ENCODE data around the gene ABCC4.

Gene ABCC4

GRCh38 chr13:95030821-95031343 lies 270.4 kb downstream of the ABCC4 start:
- DNase-seq = no peak

- DNase-seq = no peak
These were observed 273.6 kb downstream of the ABCC4 start for GRCh38 chr13:95027638-95028037.

GRCh38 chr13:95025116-95025515 lies 276.1 kb downstream of the ABCC4 start:
- no peak for DNase-seq

GRCh38 chr13:95023405-95023804 lies 277.8 kb downstream of the ABCC4 start:
- no peak for DNase-seq

- DNase-seq = no peak
These were observed 280.8 kb downstream of the ABCC4 start for GRCh38 chr13:95020298-95020987.

- DNase-seq = no peak
These were observed 281.4 kb downstream of the ABCC4 start for GRCh38 chr13:95019886-95020285.

GRCh38 chr13:95007322-95007721 lies 293.9 kb downstream of the ABCC4 start:
- no peak for DNase-seq

- DNase-seq = no peak
These were observed 296.0 kb downstream of the ABCC4 start for GRCh38 chr13:95005300-95005699.

GRCh38 chr13:95003019-95003813 lies 298.0 kb downstream of the ABCC4 start:
- DNase-seq = no peak

- no peak for DNase-seq
These were observed 299.1 kb downstream of the ABCC4 start for GRCh38 chr13:95002126-95002525.

GRCh38 chr13:94999871-95000270 lies 301.4 kb downstream of the ABCC4 start:
- DNase-seq = no peak

- no peak for DNase-seq
These were observed 304.1 kb downstream of the ABCC4 start for GRCh38 chr13:94997126-94997525.

- no peak for DNase-seq
These were observed 304.8 kb downstream of the ABCC4 start for GRCh38 chr13:94996445-94996844.

- DNase-seq = no peak
These were observed 306.7 kb downstream of the ABCC4 start for GRCh38 chr13:94994506-94994905.

GRCh38 chr13:94993616-94994015 lies 307.6 kb downstream of the ABCC4 start:
- no peak for DNase-seq

- DNase-seq = no peak
These were observed 309.0 kb downstream of the ABCC4 start for GRCh38 chr13:94992036-94992960.

GRCh38 chr13:94988654-94989053 lies 312.6 kb downstream of the ABCC4 start:
- no peak for DNase-seq

- no peak for DNase-seq
These were observed 313.4 kb downstream of the ABCC4 start for GRCh38 chr13:94987869-94988268.

GRCh38 chr13:94987081-94987480 lies 314.2 kb downstream of the ABCC4 start:
- DNase-seq = no peak

- no peak for DNase-seq
These were observed 316.3 kb downstream of the ABCC4 start for GRCh38 chr13:94984958-94985357.

- DNase-seq = no peak
These were observed 322.7 kb downstream of the ABCC4 start for GRCh38 chr13:94978516-94978915.

- DNase-seq = no peak
These were observed 327.0 kb downstream of the ABCC4 start for GRCh38 chr13:94974015-94974951.
